AG09319 (cell line): ENCODE measurements around the gene KRTAP10-9.
"Not testable (repeated sequence)": the region's sequence is repeated elsewhere in the genome, so short reads cannot be mapped to it uniquely, and the experiment has no call there.

Experiments used
- DNase-seq: peaks from one replicate; pipeline ENCODE4 v3.0.0-alpha.2; 2010; ENCODE audit warnings: low read depth; ENCODE audit errors: extremely low read depth
- TF ChIP-seq, protein P1 (sequence below): IDR thresholded peaks from 2 replicates; pipeline ENCODE4 v1.5.1; 2011; ENCODE audit warnings: low read depth, mild to moderate bottlenecking, inconsistent platforms, low read length, moderate library complexity

The KRTAP10-9 gene

DNA sequence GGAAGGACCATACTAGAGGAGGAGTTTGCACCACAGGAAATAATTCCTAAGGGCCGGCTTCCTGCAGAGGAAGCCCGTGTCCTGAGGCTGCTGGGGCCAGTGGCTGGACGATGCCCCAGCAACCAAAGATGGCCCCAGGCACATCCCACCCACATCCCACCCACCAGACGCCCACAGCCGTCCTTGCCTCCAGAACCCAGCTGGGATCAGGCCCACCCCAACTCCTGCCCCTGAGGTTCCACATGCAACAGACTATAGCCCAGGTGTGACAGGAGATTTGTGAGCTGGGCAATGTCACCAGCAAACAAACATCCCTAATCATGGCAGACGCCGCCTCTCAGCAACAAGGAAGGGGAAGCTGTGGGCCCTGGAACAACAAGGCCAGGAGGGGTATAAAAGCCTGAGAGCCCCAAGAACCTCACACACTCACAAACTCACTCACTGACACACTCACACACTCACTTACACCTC lies at the start of gene KRTAP10-9:
KRTAP10-9 (plus strand) TSS at position 421 of the 471 bp plus-strand sequence. CDS start 79 bp downstream, outside the sequence.
- no peak for DNase-seq
- TF ChIP-seq, protein P1, sequence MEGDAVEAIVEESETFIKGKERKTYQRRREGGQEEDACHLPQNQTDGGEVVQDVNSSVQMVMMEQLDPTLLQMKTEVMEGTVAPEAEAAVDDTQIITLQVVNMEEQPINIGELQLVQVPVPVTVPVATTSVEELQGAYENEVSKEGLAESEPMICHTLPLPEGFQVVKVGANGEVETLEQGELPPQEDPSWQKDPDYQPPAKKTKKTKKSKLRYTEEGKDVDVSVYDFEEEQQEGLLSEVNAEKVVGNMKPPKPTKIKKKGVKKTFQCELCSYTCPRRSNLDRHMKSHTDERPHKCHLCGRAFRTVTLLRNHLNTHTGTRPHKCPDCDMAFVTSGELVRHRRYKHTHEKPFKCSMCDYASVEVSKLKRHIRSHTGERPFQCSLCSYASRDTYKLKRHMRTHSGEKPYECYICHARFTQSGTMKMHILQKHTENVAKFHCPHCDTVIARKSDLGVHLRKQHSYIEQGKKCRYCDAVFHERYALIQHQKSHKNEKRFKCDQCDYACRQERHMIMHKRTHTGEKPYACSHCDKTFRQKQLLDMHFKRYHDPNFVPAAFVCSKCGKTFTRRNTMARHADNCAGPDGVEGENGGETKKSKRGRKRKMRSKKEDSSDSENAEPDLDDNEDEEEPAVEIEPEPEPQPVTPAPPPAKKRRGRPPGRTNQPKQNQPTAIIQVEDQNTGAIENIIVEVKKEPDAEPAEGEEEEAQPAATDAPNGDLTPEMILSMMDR: no peak

GRCh38 chr21:44578371-44579055 lies 48.4 kb upstream of the KRTAP10-9 start:
- TF ChIP-seq, protein P1: no peak
- no peak for DNase-seq

GRCh38 chr21:44579056-44579832 lies 47.6 kb upstream of the KRTAP10-9 start:
- TF ChIP-seq, protein P1: no peak

DNA sequence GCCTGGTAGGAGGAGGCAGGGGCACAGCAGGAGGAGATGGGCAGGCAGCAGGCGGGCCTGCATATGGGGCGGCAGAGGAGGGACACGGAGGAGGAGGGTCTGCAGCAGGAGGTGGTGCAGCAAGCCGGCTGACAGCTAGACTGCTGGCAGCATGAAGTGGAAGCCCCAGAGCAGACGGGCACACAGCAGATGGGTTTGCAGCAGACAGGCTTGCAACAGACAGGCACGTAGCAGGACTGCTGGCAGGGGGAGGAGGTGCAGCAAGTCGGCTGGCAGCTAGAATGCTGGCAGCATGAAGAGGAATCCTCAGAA lies 47.1 kb upstream of the KRTAP10-9 start:
- TF ChIP-seq, protein P1: no peak
- DNase-seq: no peak

More at GRCh38 chr21:44579056-44579832, 47.6 kb upstream of the KRTAP10-9 start:
- no peak for DNase-seq

DNA sequence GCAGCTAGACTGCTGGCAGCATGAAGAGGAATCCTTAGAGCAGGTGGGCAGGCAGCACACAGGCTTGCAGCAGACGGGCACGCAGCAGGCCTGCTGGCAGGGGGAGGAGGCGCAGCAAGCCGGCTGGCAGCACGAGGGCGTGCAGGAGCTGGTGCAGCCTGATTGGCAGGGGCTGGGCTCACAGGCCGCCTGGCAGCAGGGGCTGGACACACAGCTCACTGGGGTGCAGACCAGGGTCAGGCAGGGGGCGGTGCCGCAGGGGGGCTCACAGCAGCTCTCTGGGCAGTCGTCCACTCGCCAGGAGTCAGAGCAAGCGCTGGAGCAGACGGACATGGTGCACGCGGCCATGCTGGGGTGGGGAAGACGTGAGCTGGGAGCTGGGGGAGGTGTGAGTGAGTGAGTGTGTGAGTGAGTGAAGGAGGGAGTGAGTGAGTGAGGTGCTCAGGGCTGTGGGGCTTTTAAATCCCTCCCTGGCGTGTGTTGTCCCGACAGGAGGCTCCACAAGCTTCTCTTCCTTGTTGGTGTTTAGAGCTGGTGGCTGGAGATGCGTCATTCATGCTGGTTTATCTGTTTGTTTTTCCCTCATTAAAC lies 46.6 kb upstream of the KRTAP10-9 start, which contains the start of gene KRTAP10-5:
KRTAP10-5 (minus strand) TSS at position 374 of the 591 bp plus-strand sequence; CDS start at position 348, 26 bp downstream.
- not testable (repeated sequence) for DNase-seq

GRCh38 chr21:44581158-44581557 lies 45.7 kb upstream of the KRTAP10-9 start:
- DNase-seq: no peak
- TF ChIP-seq, protein P1: no peak

DNA sequence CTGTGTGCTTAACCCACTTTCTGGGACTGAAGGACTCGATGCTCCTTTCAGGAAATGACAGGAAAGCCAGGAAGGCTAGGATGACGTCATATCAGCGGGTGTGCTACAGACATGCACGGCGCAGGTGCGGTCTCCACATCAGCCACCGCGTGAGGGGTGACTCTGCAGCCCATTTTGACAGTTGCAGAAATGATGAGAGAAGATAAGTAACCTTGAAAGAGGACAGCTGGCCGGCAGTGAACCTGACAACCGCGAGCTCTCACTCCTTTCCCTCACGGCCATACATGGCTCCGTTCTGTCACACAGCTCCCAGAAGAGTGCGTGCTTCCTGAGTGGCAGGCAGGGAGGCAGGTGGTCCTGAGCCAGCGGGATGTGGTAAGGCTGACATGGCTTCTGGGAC lies 44.8 kb upstream of the KRTAP10-9 start:
- no peak for DNase-seq
- TF ChIP-seq, protein P1: no peak
